Esophagus (tissue), 2 donors: ENCODE data around the gene FIBCD1. TPM values are rescaled to one million over a fixed set of nuclear protein-coding genes. Genes with fewer than 3 reads are reported as not detected.

Experiments used
- H3K27ac ChIP-seq, 2 donors: one replicate each; pipeline ENCODE4 v1.5.1; 2013; ENCODE audit warnings: low read depth in 2 of 2, mild to moderate bottlenecking in 2 of 2, inconsistent platforms in 1 of 2, low read length in 1 of 2, moderate library complexity in 1 of 2
- H3K27me3 ChIP-seq, 2 donors: one replicate each; pipeline ENCODE4 v1.6.1; 2013; ENCODE audit warnings: low read length in 2 of 2, control low read depth in 1 of 2, mild to moderate bottlenecking in 1 of 2; ENCODE audit not compliant: insufficient read depth in 2 of 2, control insufficient read depth in 1 of 2
- H3K36me3 ChIP-seq, 2 donors: one replicate each; pipeline ENCODE4 v1.6.1; 2013; ENCODE audit warnings: low read length in 1 of 2; ENCODE audit not compliant: control insufficient read depth in 2 of 2, insufficient read depth in 2 of 2
- H3K4me1 ChIP-seq, 2 donors: one replicate each; pipeline ENCODE4 v1.6.1; 2013; ENCODE audit warnings: low read length in 1 of 2; ENCODE audit not compliant: control insufficient read depth in 2 of 2, insufficient read depth in 2 of 2
- H3K4me3 ChIP-seq, 2 donors: one replicate each; pipeline ENCODE4 v1.5.1; 2013; ENCODE audit warnings: low read length in 2 of 2, mild to moderate bottlenecking in 2 of 2, low read depth in 1 of 2, moderate library complexity in 1 of 2
- H3K9me3 ChIP-seq, 2 donors: one replicate each; pipeline ENCODE4 v1.6.1; 2013; ENCODE audit warnings: mild to moderate bottlenecking in 2 of 2, low read depth in 1 of 2, low read length in 1 of 2, moderate library complexity in 1 of 2; ENCODE audit not compliant: control insufficient read depth in 2 of 2, insufficient read depth in 1 of 2
- WGBS, 2 donors: extraction: QIAGEN DNeasy Blood & Tissue Kit; methylation state at CpG; one replicate each; pipeline ENCODE4 v1.1.7; 2013; 5-methylcytosine and 5-hydroxymethylcytosine counted together
- polyA plus RNA-seq, 2 donors: library from polyadenylated mRNA; stranded (reverse); fragments of 200-250 nt; gene quantifications; one replicate each; pipeline ENCODE4 v1.2.3, GENCODE V29; 2013
- donor health status: healthy with polysubstance abuse.
- donor health status: Bipolar disorder and iron deficiency.

The FIBCD1 gene
- polyA plus RNA-seq, 2 donors, result 0.06 to 0.24 TPM

DNA sequence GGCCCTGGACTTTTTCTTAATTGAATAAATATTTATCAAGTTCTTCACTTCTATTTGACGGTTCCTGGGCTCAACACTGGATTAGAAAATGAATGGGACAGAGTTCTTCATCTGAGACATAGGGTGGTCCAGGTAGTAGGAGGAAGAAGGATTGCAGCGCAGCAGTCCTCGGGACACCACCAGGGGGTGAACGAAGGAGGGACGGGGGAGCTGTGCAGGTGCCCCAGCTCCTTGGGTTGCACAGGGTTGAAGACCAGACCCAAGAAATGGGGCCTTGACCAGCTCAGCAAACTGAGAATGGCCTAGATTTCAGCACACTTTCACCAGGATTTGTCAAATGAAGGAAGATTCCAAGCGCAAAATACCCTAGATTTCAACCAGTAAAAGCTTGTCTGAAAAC lies 74.5 kb downstream of the FIBCD1 start:
- Histone ChIP-seq H3K4me1 (peaks cover 0 to 10% of the 10 kb centered on the region in 2 donors), H3K36me3 (peaks cover 0 to 17% of the 10 kb centered on the region in 2 donors), H3K9me3 (no peaks in the 10 kb centered on the region), H3K27ac (no peak overlapping the region), H3K27me3 (no peaks in the 10 kb centered on the region), H3K4me3 (no peak overlapping the region)
- WGBS, 2 donors, result 78 to 85% methylated on average over 6 of the region's 6 CpGs

- Histone ChIP-seq H3K4me3 (no peak overlapping the region), H3K27me3 (no peaks in the 10 kb centered on the region), H3K9me3 (no peaks in the 10 kb centered on the region), H3K36me3 (peaks cover 3 to 23% of the 10 kb centered on the region in 2 donors), H3K27ac (peak overlapping the region in 1 of 2 donors; percentile 40), H3K4me1 (peaks cover 0 to 10% of the 10 kb centered on the region in 2 donors)
- WGBS, 2 donors, result 88 to 90% methylated on average over 23 of the region's 23 CpGs
These were observed 76.3 kb downstream of the FIBCD1 start for GRCh38 chr9:130862747-130863146.

GRCh38 chr9:130862217-130862616 lies 76.8 kb downstream of the FIBCD1 start:
- Histone ChIP-seq H3K27ac (no peak overlapping the region), H3K27me3 (no peaks in the 10 kb centered on the region), H3K36me3 (peaks cover 3 to 25% of the 10 kb centered on the region in 2 donors), H3K4me3 (no peak overlapping the region), H3K4me1 (peaks cover 0 to 10% of the 10 kb centered on the region in 2 donors), H3K9me3 (no peaks in the 10 kb centered on the region)
- 85 to 90% methylated on average over 8 of the region's 8 CpGs for WGBS, 2 donors

- Histone ChIP-seq H3K36me3 (peaks cover 3 to 25% of the 10 kb centered on the region in 2 donors), H3K4me1 (peaks cover 0 to 10% of the 10 kb centered on the region in 2 donors), H3K27me3 (no peaks in the 10 kb centered on the region), H3K4me3 (no peak overlapping the region), H3K27ac (no peak overlapping the region), H3K9me3 (no peaks in the 10 kb centered on the region)
- 72 to 81% methylated on average over 8 of the region's 8 CpGs for WGBS, 2 donors
These were observed 77.5 kb downstream of the FIBCD1 start for GRCh38 chr9:130861372-130862180.

GRCh38 chr9:130860458-130861316 lies 78.4 kb downstream of the FIBCD1 start:
- H3K9me3 ChIP-seq, result no peaks in the 10 kb centered on the region
- no peaks in the 10 kb centered on the region for H3K27me3 ChIP-seq
- peaks cover 3 to 25% of the 10 kb centered on the region in 2 donors for H3K36me3 ChIP-seq
- 52 to 54% methylated on average over 28 of the region's 28 CpGs for WGBS, 2 donors
- H3K27ac ChIP-seq, result peak overlapping the region; percentile 62 to 73
- no peak overlapping the region for H3K4me3 ChIP-seq
- peaks cover 0 to 10% of the 10 kb centered on the region in 2 donors for H3K4me1 ChIP-seq

DNA sequence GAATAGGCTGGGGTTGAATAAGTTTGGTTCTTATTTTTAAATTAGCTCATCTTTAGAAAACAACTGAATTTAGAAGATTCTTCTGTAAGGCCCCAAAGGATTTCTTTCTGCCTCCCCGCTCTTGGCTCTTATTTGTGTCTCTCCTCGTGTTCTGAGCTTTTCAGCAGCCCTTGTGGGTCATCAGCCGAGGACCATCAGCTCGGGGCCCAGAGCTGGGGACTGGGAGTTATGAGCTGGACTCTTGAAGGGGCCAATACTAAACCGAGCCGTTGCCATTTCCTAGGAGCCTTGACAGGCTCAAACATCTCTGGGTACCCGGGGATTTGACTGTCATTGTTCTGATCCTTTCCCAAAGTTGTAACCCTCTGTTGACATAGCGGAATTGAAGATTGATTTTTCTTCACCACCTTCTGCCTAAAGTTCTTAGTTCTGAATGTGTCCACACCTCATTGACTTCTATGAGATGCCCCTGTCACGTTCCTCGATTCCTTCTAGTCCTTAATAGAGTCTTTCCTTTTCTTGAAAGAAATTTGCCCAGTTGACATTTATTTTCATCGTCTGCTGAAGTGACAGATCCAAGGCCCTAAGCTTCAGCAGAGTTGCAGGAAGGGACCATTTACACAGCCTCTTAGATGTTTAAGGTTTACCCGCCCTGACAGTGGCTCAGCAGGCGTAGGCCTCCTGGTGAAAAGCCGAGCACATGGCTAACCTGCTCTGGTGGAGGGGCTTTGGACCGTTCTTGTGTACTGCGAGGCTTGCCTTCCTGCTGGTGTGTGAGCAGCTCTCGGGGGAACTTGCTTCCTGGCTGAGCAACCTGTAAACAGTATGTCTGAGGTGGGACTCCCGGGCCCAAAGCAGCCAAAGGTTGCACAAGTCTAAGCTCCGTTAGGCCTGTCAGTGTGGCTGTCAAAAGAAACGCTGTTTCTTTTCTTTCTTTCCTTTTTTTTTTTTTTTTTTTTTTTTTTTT lies 80.0 kb downstream of the FIBCD1 start:
- Histone ChIP-seq H3K27me3 (no peaks in the 10 kb centered on the region), H3K27ac (peak overlapping the region; percentile 6 to 59), H3K4me1 (peaks cover 0 to 10% of the 10 kb centered on the region in 2 donors), H3K9me3 (no peaks in the 10 kb centered on the region), H3K4me3 (no peak overlapping the region), H3K36me3 (peaks cover 6 to 28% of the 10 kb centered on the region in 2 donors)
- 68 to 76% methylated on average over 20 of the region's 20 CpGs for WGBS, 2 donors

DNA sequence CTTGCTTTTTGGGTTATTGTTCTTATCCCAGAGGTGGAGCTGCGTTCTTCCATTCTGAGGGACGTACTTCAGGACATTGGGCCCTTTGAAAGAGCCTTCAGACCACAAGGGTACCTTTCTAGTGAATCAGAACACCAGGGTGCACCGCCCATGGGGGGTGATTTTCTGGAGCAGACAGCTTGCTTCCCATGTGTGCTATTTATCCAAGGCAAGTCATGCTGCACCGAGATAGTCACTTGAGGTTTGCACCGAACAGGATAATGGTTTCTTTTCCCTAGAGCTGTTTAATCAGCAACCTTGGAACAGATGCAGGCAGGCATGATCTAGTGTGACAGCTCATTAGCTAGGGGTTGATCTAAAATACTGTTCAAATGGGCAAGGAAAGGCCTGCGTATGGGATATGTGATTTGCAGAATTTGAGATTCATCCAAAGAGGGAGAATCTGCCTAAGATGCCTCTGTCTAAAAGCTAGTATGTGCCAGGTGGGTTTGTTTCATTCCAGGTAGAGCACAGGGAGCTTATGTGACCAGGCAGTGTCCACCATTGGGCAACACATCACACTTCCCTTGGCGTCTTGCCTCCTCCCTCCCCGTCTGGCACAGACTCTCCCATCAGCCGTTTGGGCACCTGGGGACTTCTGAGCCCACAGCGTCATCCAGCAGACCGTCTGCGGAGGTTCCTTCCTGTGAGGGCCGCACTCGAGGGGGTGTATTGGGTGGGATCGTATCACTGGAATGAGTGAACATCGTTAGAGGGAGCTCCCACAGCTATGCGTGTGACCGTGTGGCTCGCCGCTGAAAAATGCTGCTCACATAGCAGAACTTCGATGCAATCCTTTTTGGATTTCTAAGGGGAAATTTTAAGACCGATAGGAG lies 80.9 kb downstream of the FIBCD1 start:
- Histone ChIP-seq H3K27me3 (no peaks in the 10 kb centered on the region), H3K4me3 (no peak overlapping the region), H3K36me3 (peaks cover 6 to 29% of the 10 kb centered on the region in 2 donors), H3K9me3 (no peaks in the 10 kb centered on the region), H3K4me1 (peaks cover 0 to 10% of the 10 kb centered on the region in 2 donors), H3K27ac (peak overlapping the region; percentile 0 to 11)
- 61 to 69% methylated on average over 22 of the region's 22 CpGs for WGBS, 2 donors

DNA sequence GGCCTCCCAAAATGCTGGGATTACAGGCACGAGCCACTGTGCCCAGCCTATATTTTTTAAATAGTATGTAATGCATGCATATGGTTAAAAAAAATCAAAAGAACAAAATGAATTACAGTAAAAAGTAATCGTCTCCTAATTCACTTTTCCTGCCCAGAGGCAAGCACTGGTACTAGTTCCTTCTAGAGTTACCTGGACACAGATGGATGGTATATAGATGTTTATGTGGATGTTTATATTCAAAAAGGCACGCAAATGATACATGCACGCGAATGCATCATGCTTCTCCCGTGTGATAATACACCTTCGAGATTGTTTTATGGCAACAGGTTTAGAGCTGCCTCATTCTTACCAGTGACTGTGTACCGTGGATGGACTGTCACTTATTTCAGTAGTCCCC lies 82.6 kb downstream of the FIBCD1 start:
- Histone ChIP-seq H3K27ac (no peak overlapping the region), H3K9me3 (no peaks in the 10 kb centered on the region), H3K4me1 (peaks cover 0 to 6% of the 10 kb centered on the region in 2 donors), H3K27me3 (no peaks in the 10 kb centered on the region), H3K36me3 (peaks cover 6 to 22% of the 10 kb centered on the region in 2 donors), H3K4me3 (no peak overlapping the region)
- WGBS, 2 donors, result 77 to 80% methylated on average over 8 of the region's 8 CpGs
